Calu3 (cell line): ENCODE results near the gene ABCF2. TPM values are rescaled to one million over a fixed set of nuclear protein-coding genes. Genes with fewer than 3 reads are reported as not detected.

Source experiments
- BruUV-seq: library from RNA; stranded (reverse); fragments of 400-500 nt; replicated peaks from 2 replicates; lab custom pipeline; 2021; lab: Mats Ljungman, UMichigan
- CTCF ChIA-PET: fragments of 300-600 bp; sonication (Branson Sonifier 250); formaldehyde crosslinking; loops from one replicate; lab custom pipeline; 2022; ENCODE audit warnings: antibody characterized with exemption; lab: Charles Lee
- DNase-seq: peaks from one replicate; pipeline ENCODE4 v3.0.0; 2022
- H3K27ac Mint-ChIP-seq: one replicate; pipeline ENCODE4 v1.8.0; 2022; ENCODE audit warnings: mixed read lengths; ENCODE audit not compliant: unreplicated experiment
- H3K27me3 Mint-ChIP-seq: one replicate; pipeline ENCODE4 v1.8.0; 2022; ENCODE audit warnings: mixed read lengths; ENCODE audit not compliant: unreplicated experiment
- H3K36me3 Mint-ChIP-seq: one replicate; pipeline ENCODE4 v1.8.0; 2022; ENCODE audit warnings: mild to moderate bottlenecking, moderate library complexity, mixed read lengths; ENCODE audit not compliant: insufficient read depth, unreplicated experiment
- H3K4me1 Mint-ChIP-seq: one replicate; pipeline ENCODE4 v1.8.0; 2022; ENCODE audit warnings: mild to moderate bottlenecking, low read depth, mixed read lengths; ENCODE audit not compliant: unreplicated experiment
- H3K4me3 Mint-ChIP-seq: one replicate; pipeline ENCODE4 v1.8.0; 2022; ENCODE audit warnings: mild to moderate bottlenecking, low read depth, moderate library complexity, mixed read lengths; ENCODE audit not compliant: unreplicated experiment
- H3K9me3 Mint-ChIP-seq: one replicate; pipeline ENCODE4 v1.8.0; 2022; ENCODE audit warnings: low read depth, mixed read lengths; ENCODE audit not compliant: unreplicated experiment
- intact Hi-C: fragments of 100-400 bp; cut with micrococcal nuclease; formaldehyde crosslinking; loops from one replicate; pipeline ENCODE4 v1.10.0; 2022; ENCODE audit not compliant: unreplicated experiment
- total RNA-seq: library from RNA; stranded (reverse); gene quantifications from 2 replicates; pipeline ENCODE4 v1.2.3, GENCODE V29; 2022
- TF ChIP-seq, protein P1 (sequence below): fragments of 200-600 bp; IDR thresholded peaks from one replicate; pipeline ENCODE4 v1.8.0; 2022; ENCODE audit warnings: antibody characterized with exemption; ENCODE audit not compliant: unreplicated experiment

Gene ABCF2
- total RNA-seq, 1 experiment from 2014 or later, result 49.7 TPM

DNA sequence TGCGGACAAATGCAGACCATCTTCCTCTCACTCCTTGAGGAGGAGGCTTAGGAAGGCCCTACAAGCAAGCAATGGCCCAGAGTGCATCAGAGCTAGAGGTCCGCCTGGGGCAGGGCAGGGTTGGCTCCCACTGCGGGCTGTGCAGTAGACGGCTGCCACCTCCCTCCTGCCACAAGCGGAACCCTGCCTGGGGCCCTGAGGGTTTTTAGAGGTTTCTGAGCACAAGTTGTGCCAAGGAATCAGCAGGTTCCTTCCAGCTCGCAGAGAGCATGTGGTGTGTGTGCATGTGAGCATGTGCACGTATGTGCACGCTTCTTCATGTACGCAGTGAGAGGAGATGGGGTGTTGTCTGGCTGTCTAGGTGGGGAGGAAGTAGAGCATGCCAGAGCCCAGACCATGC is 47.4 kb upstream of the ABCF2 start:
- intact Hi-C loops, result no loop called here
- Mint-ChIP-seq H3K4me3 (no peak overlapping the region), H3K36me3 (no peaks in the 10 kb centered on the region), H3K27ac (no peak overlapping the region), H3K4me1 (no peaks in the 10 kb centered on the region), H3K9me3 (no peaks in the 10 kb centered on the region), H3K27me3 (peaks cover 79% of the 10 kb centered on the region)
- CTCF ChIA-PET, result no interaction called here
- TF ChIP-seq, protein P1, sequence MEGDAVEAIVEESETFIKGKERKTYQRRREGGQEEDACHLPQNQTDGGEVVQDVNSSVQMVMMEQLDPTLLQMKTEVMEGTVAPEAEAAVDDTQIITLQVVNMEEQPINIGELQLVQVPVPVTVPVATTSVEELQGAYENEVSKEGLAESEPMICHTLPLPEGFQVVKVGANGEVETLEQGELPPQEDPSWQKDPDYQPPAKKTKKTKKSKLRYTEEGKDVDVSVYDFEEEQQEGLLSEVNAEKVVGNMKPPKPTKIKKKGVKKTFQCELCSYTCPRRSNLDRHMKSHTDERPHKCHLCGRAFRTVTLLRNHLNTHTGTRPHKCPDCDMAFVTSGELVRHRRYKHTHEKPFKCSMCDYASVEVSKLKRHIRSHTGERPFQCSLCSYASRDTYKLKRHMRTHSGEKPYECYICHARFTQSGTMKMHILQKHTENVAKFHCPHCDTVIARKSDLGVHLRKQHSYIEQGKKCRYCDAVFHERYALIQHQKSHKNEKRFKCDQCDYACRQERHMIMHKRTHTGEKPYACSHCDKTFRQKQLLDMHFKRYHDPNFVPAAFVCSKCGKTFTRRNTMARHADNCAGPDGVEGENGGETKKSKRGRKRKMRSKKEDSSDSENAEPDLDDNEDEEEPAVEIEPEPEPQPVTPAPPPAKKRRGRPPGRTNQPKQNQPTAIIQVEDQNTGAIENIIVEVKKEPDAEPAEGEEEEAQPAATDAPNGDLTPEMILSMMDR, result no peak
- DNase-seq, result no peak
- no TSS peak for BruUV-seq

DNA sequence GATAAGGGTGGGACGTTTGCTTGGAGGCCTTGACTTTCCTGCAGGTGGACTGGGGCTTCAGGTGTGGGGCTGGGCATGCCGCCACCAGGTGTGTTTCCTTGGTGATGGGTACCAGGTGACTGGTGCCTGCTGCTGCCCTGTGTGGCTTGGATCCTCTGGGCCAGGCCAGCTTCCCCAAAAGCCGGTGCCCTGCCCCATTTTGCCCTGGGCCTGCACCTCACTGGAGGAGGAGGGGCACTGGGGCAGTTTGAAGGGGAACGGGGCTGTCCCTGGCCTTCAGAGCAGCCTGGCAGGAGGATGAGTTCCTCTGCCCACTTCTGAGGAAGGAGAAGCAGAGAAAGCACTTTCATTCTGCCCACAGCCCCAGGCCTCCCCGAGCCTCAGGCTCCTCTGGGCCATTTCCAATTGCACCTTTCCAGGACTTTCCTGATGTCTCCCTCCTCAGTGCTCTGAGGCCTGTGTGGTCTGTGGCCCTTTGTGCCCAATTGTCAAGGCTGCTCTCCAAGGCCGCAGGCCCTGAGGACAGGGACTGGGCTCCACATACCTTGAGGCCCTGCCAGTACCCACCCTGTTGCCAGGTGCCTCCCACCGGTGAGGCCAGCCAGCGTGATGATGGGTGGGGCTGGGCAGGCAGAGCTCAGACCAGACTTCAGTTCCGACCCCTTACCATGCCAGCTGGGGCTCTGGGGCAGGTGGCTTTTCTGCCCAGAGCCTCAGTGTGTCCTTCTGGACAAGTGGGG is 46.8 kb upstream of the ABCF2 start:
- Mint-ChIP-seq H3K36me3 (no peaks in the 10 kb centered on the region), H3K27ac (no peak overlapping the region), H3K4me1 (no peaks in the 10 kb centered on the region), H3K27me3 (peaks cover 79% of the 10 kb centered on the region), H3K4me3 (no peak overlapping the region), H3K9me3 (no peaks in the 10 kb centered on the region)
- CTCF ChIA-PET, result no interaction called here
- intact Hi-C loops, result no loop called here
- TF ChIP-seq, protein P1, result no peak
- no TSS peak for BruUV-seq
- no peak for DNase-seq

DNA sequence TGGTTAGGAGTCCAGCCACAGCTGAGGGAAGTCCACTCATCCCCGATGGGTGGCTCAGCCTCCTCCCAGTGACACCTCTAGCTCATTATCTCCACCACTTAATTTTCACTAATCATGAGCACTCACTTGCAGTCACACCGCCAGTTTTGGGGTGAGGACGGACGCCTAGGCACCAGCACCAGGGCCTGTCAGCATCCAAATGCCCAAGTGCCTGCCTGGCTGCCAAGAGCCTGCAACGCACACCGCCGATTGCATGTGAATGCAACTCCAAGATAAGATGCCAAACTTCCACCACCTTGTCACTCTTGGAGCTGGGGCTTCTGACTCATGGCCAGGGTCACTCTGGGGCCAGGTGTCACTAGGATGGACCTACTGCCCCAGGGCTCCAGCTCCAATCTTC is 45.9 kb upstream of the ABCF2 start:
- no peak overlapping the region for H3K4me3 Mint-ChIP-seq
- peaks cover 79% of the 10 kb centered on the region for H3K27me3 Mint-ChIP-seq
- intact Hi-C loops, result no loop called here
- H3K27ac Mint-ChIP-seq, result no peak overlapping the region
- TF ChIP-seq, protein P1, result no peak
- BruUV-seq, result no TSS peak
- no peaks in the 10 kb centered on the region for H3K4me1 Mint-ChIP-seq
- CTCF ChIA-PET, result no interaction called here
- no peaks in the 10 kb centered on the region for H3K36me3 Mint-ChIP-seq
- DNase-seq, result no peak
- H3K9me3 Mint-ChIP-seq, result no peaks in the 10 kb centered on the region

DNA sequence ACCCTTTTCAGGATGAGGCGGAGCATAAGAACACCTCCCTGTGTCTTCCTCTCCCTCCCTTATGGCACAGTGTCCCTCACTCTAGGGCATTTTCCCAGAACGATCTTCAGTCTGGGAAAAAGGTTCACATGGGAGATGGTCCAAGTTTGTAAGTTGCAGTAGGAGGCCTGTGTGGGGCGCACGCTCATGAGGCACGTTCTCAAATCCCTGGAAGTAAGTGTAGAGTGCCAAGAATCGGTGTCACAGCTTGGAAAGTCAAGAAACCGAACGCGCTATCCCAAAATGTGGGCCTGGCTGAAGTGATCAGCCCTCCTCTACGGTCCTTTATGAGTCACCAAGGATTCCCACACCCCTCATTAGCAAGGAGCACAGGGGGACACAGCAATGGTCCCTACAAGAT is 45.4 kb upstream of the ABCF2 start:
- intact Hi-C loops, result no loop called here
- no peak overlapping the region for H3K4me3 Mint-ChIP-seq
- CTCF ChIA-PET, result no interaction called here

More for the DNA sequence above, 45.4 kb upstream of the ABCF2 start:
- BruUV-seq, result no TSS peak
- peaks cover 82% of the 10 kb centered on the region for H3K27me3 Mint-ChIP-seq
- no peaks in the 10 kb centered on the region for H3K36me3 Mint-ChIP-seq
- no peak overlapping the region for H3K27ac Mint-ChIP-seq
- no peaks in the 10 kb centered on the region for H3K9me3 Mint-ChIP-seq
- no peaks in the 10 kb centered on the region for H3K4me1 Mint-ChIP-seq
- no peak for DNase-seq
- TF ChIP-seq, protein P1, result no peak
